Measurements from ENCODE around the gene TRIM63. TPM values are rescaled to one million over a fixed set of nuclear protein-coding genes. Genes with fewer than 3 reads are reported as not detected.

Gene TRIM63
- total RNA-seq, 5 donors from 2014 or later (not counting 1 experiment from before 2014, with no cell fraction given): not detected

DNA sequence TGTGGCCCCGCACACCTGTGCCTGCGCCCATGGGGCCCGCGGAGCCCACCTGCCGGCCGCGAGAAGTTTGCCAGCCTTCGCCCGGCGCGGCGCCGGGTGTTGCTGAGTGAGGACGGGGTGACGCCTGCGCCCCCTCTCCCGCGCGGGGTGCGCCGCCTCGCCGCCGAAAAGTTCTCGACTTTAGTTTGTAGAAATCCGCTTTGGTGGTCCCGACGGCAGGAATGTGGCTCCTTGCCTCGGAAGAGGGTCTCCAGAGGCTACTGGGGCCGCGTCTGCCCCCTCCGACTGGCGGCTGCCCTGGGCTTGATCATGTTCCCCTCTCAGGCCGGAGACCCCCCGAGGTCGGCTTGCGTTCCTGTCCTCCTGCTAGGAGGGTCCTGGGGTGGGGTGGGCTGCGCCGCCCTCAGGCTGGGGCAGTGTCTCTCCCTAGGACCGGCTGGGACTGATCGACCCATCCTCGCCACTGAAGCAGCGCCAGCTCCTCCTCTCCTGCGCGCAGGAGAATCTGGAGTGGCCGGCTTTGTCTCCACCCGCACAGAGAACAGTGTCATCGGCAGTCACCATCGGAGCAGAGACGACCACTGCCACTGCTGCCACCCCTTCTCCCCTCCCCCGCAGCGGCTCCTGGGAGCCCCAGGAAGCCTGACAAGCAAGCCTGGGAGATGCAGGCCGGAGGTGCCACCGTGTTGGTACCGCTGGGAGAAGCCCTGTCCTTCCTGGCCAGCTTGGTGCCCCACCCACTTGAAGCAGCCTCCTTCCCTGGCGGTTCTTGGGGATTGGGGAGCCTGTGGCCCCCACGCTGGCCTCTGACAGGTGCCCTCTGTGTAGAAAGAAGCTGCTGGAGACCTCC lies 21.0 kb downstream of the TRIM63 start:
- Mint-ChIP-seq H3K36me3 (no peaks in the 10 kb centered on the region), H3K4me3 (peak overlapping the region in 2 of 3 donors; percentile 17 to 49), H3K27ac (no peak overlapping the region), H3K27me3 (peaks cover 36 to 77% of the 10 kb centered on the region in 2 donors), H3K4me1 (peaks cover 7 to 10% (median 9%) of the 10 kb centered on the region in 3 donors), H3K9me3 (no peaks in the 10 kb centered on the region)
- ChIA-PET POLR2A (interaction anchor here in 1 of 2 donors (0.5 kb wide), 1 partner anchor 217 kb away, joined by 3 read pairs; no protein-coding TSS in a partner anchor), CTCF (no interaction called here)
- H3K27me3 ChIP-seq (replicated peaks in 1 of 2; ENCODE audit: control insufficient read depth in 2 of 2, extremely low read depth in 1 of 2, insufficient read depth in 2 of 2, low read length in 1 of 2): peaks cover 8 to 74% of the 10 kb centered on the region in 2 experiments
- no peaks in the 10 kb centered on the region for H3K36me3 ChIP-seq (ENCODE audit: control insufficient read depth in 2 of 2, extremely low read depth in 1 of 2, insufficient read depth in 1 of 2, low read length in 1 of 2)
- 9% methylated on average over 52 of the region's 57 CpGs for WGBS (ENCODE audit: insufficient coverage)
- DNase-seq (no peak), ATAC-seq (replicated peaks in 1 of 4) (no peak)
- H3K9me3 ChIP-seq: no peaks in the 10 kb centered on the region
- no peak overlapping the region for H3K4me3 ChIP-seq (ENCODE audit: control insufficient read depth in 1 of 2, extremely low read depth in 1 of 2, low read length in 1 of 2)
- peaks cover 0 to 9% of the 10 kb centered on the region in 2 experiments for H3K4me1 ChIP-seq (ENCODE audit: control insufficient read depth in 1 of 2, extremely low read depth in 1 of 2, insufficient read depth in 2 of 2, low read length in 2 of 2)
- H3K27ac ChIP-seq (ENCODE audit: low read length): no peak overlapping the region

DNA sequence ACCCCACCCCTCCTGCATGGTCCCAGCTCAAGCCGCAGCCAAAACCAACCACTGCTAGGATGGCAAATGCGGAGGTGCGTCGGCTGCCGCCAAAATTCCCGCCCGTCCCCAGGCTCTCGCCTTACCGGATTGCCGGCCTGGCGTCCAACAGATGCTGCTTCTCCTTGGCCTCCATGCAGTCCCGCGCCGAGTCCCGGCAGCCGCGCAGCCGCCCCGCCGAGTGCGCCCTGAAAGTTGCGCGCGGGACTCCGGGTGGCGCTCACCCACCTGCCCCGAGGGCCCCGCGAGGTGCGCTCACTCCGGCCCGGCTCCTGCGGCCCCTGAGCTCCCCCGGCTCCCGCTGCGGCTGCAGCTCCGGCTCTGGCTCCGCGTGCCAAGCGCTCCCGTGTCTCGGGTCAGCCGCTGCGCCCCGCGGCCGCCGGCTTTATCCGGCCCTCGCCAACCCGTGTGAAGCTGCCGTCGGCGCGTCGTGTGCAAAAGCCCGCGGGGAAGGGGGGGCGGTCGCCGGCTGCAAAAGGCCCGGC lies 21.6 kb downstream of the TRIM63 start, which contains the start of gene SLC30A2:
Gene SLC30A2 (minus strand): TSS at position 397 of the 524 bp plus-strand sequence. CDS start 222 bp downstream, at position 175.
- no peaks in the 10 kb centered on the region for H3K9me3 Mint-ChIP-seq
- H3K36me3 Mint-ChIP-seq: no peaks in the 10 kb centered on the region
- peaks cover 36 to 70% of the 10 kb centered on the region in 2 donors for H3K27me3 Mint-ChIP-seq
- ATAC-seq (replicated peaks in 1 of 4): no peak
- peak within 1 kb of the TSS in 1 of 2 donors; percentile 6 for H3K4me3 ChIP-seq (ENCODE audit: control insufficient read depth in 1 of 2, extremely low read depth in 1 of 2, low read length in 1 of 2)
- ChIA-PET POLR2A (interaction anchor here (0.5 to 0.6 kb wide), 2 partner anchors 10 to 218 kb away, joined by 3 read pairs; no protein-coding TSS in a partner anchor), CTCF (no interaction called here)
- H3K27ac ChIP-seq (ENCODE audit: low read length): no peak within 1 kb of the TSS
- peaks cover 0 to 9% of the 10 kb centered on the region in 2 experiments for H3K4me1 ChIP-seq (ENCODE audit: control insufficient read depth in 1 of 2, extremely low read depth in 1 of 2, insufficient read depth in 2 of 2, low read length in 2 of 2)
- DNase-seq: no peak
- peak within 1 kb of the TSS in 2 of 3 donors; percentile 17 to 61 for H3K4me3 Mint-ChIP-seq
- H3K4me1 Mint-ChIP-seq: peaks cover 4 to 9% (median 6%) of the 10 kb centered on the region in 3 donors
- peaks cover 8 to 74% of the 10 kb centered on the region in 2 experiments for H3K27me3 ChIP-seq (replicated peaks in 1 of 2; ENCODE audit: control insufficient read depth in 2 of 2, extremely low read depth in 1 of 2, insufficient read depth in 2 of 2, low read length in 1 of 2)
- H3K36me3 ChIP-seq (ENCODE audit: control insufficient read depth in 2 of 2, extremely low read depth in 1 of 2, insufficient read depth in 1 of 2, low read length in 1 of 2): no peaks in the 10 kb centered on the region
- no peaks in the 10 kb centered on the region for H3K9me3 ChIP-seq
- H3K27ac Mint-ChIP-seq: peak within 1 kb of the TSS in 1 of 2 donors; percentile 36
- WGBS (ENCODE audit: insufficient coverage): 3% methylated on average over 61 of the region's 62 CpGs

DNA sequence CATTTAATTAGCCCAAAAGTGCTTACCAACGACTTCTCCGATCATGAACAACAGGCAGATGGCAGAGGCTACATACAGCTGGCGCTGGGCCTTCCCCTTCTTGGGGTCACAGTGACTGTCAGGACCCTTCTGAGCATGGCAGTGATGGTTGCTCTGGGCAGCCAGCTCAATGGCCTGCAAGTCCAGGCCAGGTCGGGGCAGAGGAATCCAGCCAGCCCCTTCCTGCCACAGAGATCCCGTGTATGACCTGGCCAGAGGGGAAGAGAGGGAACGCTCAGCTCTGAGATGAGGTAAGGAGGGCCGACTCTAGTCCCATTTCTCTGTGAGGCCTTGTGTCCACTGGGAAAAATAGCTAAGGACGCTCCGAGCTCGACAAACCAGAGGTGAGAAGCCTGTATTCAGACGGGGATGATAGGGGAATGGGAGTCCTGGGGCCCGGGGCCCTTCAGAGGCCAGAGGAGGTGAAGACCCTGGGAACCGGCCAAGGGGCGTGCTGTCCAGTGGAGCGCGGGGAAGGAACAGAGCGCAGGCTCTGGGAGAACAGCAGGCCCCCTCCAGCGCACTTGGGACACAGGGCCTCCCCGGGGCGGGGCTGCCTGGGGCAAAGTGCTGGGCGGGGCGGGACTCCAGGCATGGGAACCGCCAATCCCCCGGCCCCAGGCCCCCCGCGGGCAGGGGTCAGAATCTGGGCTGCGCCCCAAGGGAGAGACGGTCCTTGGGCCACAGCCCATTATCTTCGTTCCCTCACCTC lies 22.3 kb downstream of the TRIM63 start:
- Histone ChIP-seq H3K4me1 (ENCODE audit: control insufficient read depth in 1 of 2, extremely low read depth in 1 of 2, insufficient read depth in 2 of 2, low read length in 2 of 2) (peaks cover 0 to 9% of the 10 kb centered on the region in 2 experiments), H3K27me3 (replicated peaks in 1 of 2; ENCODE audit: control insufficient read depth in 2 of 2, extremely low read depth in 1 of 2, insufficient read depth in 2 of 2, low read length in 1 of 2) (peaks cover 8 to 75% of the 10 kb centered on the region in 2 experiments), H3K36me3 (ENCODE audit: control insufficient read depth in 2 of 2, extremely low read depth in 1 of 2, insufficient read depth in 1 of 2, low read length in 1 of 2) (no peaks in the 10 kb centered on the region), H3K4me3 (ENCODE audit: control insufficient read depth in 1 of 2, extremely low read depth in 1 of 2, low read length in 1 of 2) (no peak overlapping the region), H3K9me3 (no peaks in the 10 kb centered on the region), H3K27ac (ENCODE audit: low read length) (no peak overlapping the region)
- Mint-ChIP-seq H3K4me3 (peak overlapping the region in 1 of 3 donors; percentile 61), H3K36me3 (no peaks in the 10 kb centered on the region), H3K9me3 (no peaks in the 10 kb centered on the region), H3K27me3 (peaks cover 33 to 64% of the 10 kb centered on the region in 2 donors), H3K4me1 (peaks cover 4 to 9% (median 6%) of the 10 kb centered on the region in 3 donors), H3K27ac (peak overlapping the region in 1 of 2 donors; percentile 36)
- 35% methylated on average over 29 of the region's 29 CpGs for WGBS (ENCODE audit: insufficient coverage)
- no peak for ATAC-seq (replicated peaks in 1 of 4)
- ChIA-PET POLR2A (interaction anchor here in 1 of 2 donors (0.6 kb wide), 1 partner anchor 11 kb away, joined by 3 read pairs; no protein-coding TSS in a partner anchor), CTCF (no interaction called here)
- no peak for DNase-seq

DNA sequence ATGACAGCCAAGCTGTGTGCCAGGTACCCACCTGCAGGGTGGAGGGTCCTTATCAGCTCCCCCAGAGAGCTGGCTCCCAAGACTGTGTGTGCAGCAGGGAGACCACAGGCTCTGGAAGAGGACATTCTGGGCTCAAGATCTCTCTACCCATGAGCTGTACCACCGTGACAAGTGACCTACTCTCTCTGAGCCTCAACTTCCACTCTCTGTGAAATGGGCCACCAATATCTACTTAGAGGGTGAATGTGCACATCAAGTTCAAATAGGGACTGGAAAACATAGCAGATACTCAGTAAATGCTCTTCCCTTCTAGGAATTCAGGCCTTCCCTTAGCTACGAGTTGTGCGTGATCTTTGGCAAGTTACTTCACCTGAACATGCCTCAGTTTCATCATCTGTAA lies 23.0 kb downstream of the TRIM63 start:
- WGBS (ENCODE audit: insufficient coverage): 80% methylated on average over 1 of the region's 3 CpGs
- Mint-ChIP-seq H3K27ac (no peak overlapping the region), H3K4me3 (peak overlapping the region in 1 of 3 donors; percentile 61), H3K27me3 (peaks cover 29 to 59% of the 10 kb centered on the region in 2 donors), H3K4me1 (peaks cover 4 to 9% (median 6%) of the 10 kb centered on the region in 3 donors), H3K36me3 (no peaks in the 10 kb centered on the region), H3K9me3 (no peaks in the 10 kb centered on the region)
- Histone ChIP-seq H3K9me3 (no peaks in the 10 kb centered on the region), H3K27ac (ENCODE audit: low read length) (no peak overlapping the region), H3K36me3 (ENCODE audit: control insufficient read depth in 2 of 2, extremely low read depth in 1 of 2, insufficient read depth in 1 of 2, low read length in 1 of 2) (no peaks in the 10 kb centered on the region), H3K4me3 (ENCODE audit: control insufficient read depth in 1 of 2, extremely low read depth in 1 of 2, low read length in 1 of 2) (no peak overlapping the region), H3K4me1 (ENCODE audit: control insufficient read depth in 1 of 2, extremely low read depth in 1 of 2, insufficient read depth in 2 of 2, low read length in 2 of 2) (peaks cover 0 to 9% of the 10 kb centered on the region in 2 experiments), H3K27me3 (replicated peaks in 1 of 2; ENCODE audit: control insufficient read depth in 2 of 2, extremely low read depth in 1 of 2, insufficient read depth in 2 of 2, low read length in 1 of 2) (peaks cover 8 to 76% of the 10 kb centered on the region in 2 experiments)
- ATAC-seq (replicated peaks in 1 of 4) (no peak), DNase-seq (no peak)
- POLR2A ChIA-PET: no interaction called here
- CTCF ChIA-PET: no interaction called here

DNA sequence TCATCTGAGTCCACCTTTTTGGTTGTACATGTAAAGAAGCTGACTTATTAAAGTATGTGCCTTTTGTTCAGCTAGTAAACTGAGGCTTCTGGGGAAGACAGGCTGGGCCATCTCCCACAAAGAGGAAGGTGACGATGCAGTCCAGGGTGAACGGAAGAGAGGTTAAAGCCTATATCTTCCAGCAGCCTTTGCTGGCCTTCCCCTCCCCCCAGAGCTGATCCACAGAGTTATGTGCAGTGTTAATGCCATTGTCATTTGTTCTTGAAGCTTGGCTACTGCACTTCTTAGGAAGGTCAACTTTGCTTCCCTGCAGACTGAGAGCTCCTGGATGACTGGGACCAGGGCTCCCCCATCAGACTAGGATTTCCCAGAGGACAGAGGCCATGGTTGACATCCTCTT lies 23.7 kb downstream of the TRIM63 start:
- H3K9me3 ChIP-seq: no peaks in the 10 kb centered on the region
- ChIA-PET POLR2A (interaction anchor here in 1 of 2 donors (0.6 kb wide), 1 partner anchor 99 kb away, joined by 3 read pairs; no protein-coding TSS in a partner anchor), CTCF (interaction anchor here in 1 of 2 donors (0.6 kb wide), 1 partner anchor 201 kb away, joined by 3 read pairs; no protein-coding TSS in a partner anchor)
- H3K4me3 ChIP-seq (ENCODE audit: control insufficient read depth in 1 of 2, extremely low read depth in 1 of 2, low read length in 1 of 2): no peak overlapping the region
- DNase-seq: no peak
- H3K27ac ChIP-seq (ENCODE audit: low read length): no peak overlapping the region
- H3K4me3 Mint-ChIP-seq: no peak overlapping the region
- peaks cover 4 to 9% (median 6%) of the 10 kb centered on the region in 3 donors for H3K4me1 Mint-ChIP-seq
- no peak overlapping the region for H3K27ac Mint-ChIP-seq
- H3K36me3 Mint-ChIP-seq: no peaks in the 10 kb centered on the region
- no peaks in the 10 kb centered on the region for H3K36me3 ChIP-seq (ENCODE audit: control insufficient read depth in 2 of 2, extremely low read depth in 1 of 2, insufficient read depth in 1 of 2, low read length in 1 of 2)
- ATAC-seq (replicated peaks in 1 of 4): no peak
- no CpG with 5 or more reads among the region's 2 CpGs for WGBS (ENCODE audit: insufficient coverage)
- H3K27me3 ChIP-seq (replicated peaks in 1 of 2; ENCODE audit: control insufficient read depth in 2 of 2, extremely low read depth in 1 of 2, insufficient read depth in 2 of 2, low read length in 1 of 2): peaks cover 8 to 81% of the 10 kb centered on the region in 2 experiments
- peaks cover 26 to 52% of the 10 kb centered on the region in 2 donors for H3K27me3 Mint-ChIP-seq
- peaks cover 0 to 9% of the 10 kb centered on the region in 2 experiments for H3K4me1 ChIP-seq (ENCODE audit: control insufficient read depth in 1 of 2, extremely low read depth in 1 of 2, insufficient read depth in 2 of 2, low read length in 2 of 2)
- no peaks in the 10 kb centered on the region for H3K9me3 Mint-ChIP-seq

DNA sequence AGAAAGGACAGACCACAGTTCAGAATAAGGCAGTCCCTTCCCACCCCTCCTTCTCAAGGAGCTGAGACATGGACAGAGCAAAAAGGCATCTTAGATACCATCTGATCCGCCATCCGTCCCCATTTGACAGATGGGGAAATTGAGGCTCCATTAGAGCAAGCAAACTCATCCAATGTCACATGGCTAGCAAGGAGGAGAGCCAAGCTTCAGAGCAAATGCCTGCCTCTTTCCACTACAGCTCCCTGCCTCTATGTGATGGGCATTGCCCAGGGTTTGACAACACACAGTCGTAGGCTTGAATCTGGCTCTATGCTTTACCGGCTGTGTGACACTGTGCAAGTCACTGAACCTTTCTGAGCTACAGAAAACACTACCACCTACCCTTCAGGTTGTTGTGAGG lies 25.5 kb downstream of the TRIM63 start:
- Histone ChIP-seq H3K4me1 (ENCODE audit: control insufficient read depth in 1 of 2, extremely low read depth in 1 of 2, insufficient read depth in 2 of 2, low read length in 2 of 2) (peaks cover 0 to 9% of the 10 kb centered on the region in 2 experiments), H3K9me3 (no peaks in the 10 kb centered on the region), H3K4me3 (ENCODE audit: control insufficient read depth in 1 of 2, extremely low read depth in 1 of 2, low read length in 1 of 2) (no peak overlapping the region), H3K27me3 (replicated peaks in 1 of 2; ENCODE audit: control insufficient read depth in 2 of 2, extremely low read depth in 1 of 2, insufficient read depth in 2 of 2, low read length in 1 of 2) (peaks cover 4 to 71% of the 10 kb centered on the region in 2 experiments), H3K36me3 (ENCODE audit: control insufficient read depth in 2 of 2, extremely low read depth in 1 of 2, insufficient read depth in 1 of 2, low read length in 1 of 2) (no peaks in the 10 kb centered on the region), H3K27ac (ENCODE audit: low read length) (no peak overlapping the region)
- ATAC-seq (replicated peaks in 1 of 4) (no peak), DNase-seq (no peak)
- Mint-ChIP-seq H3K27ac (no peak overlapping the region), H3K36me3 (no peaks in the 10 kb centered on the region), H3K27me3 (peaks cover 16 to 35% of the 10 kb centered on the region in 2 donors), H3K4me3 (no peak overlapping the region), H3K4me1 (peaks cover 4 to 9% (median 6%) of the 10 kb centered on the region in 3 donors), H3K9me3 (no peaks in the 10 kb centered on the region)
- 85% methylated on average over 3 of the region's 4 CpGs for WGBS (ENCODE audit: insufficient coverage)
- ChIA-PET CTCF (no interaction called here), POLR2A (no interaction called here)

Measured in T-cell (primary cell).